WTC11 (cell line): ENCODE data around the gene PLXNB1. TPM values are rescaled to one million over a fixed set of nuclear protein-coding genes. Genes with fewer than 3 reads are reported as not detected.

Source experiments
- ATAC-seq: fragments of 200-7000 bp; cut with Tn5 transposase; 2 replicates; pipeline ENCODE4 v1.10.0; 2021; ENCODE audit warnings: mild to moderate bottlenecking, moderate library complexity
- CTCF ChIA-PET: fragments of 300-600 bp; sonication (Branson Sonifier 250); formaldehyde crosslinking; loops from one replicate; lab custom pipeline; 2021; ENCODE audit warnings: antibody characterized with exemption; lab: Charles Lee
- POLR2A ChIA-PET: fragments of 350-600 bp; sonication (Branson Sonifier 250); formaldehyde crosslinking; loops from one replicate; lab custom pipeline; 2021; ENCODE audit warnings: antibody characterized with exemption; lab: Charles Lee
- DNase-seq: peaks from one replicate; pipeline ENCODE4 v3.0.0; 2021; ENCODE audit warnings: low spot score
- H3K27ac Mint-ChIP-seq: 2 replicates; pipeline ENCODE4 v1.8.0; 2021; ENCODE audit warnings: mixed read lengths
- H3K27me3 Mint-ChIP-seq: 2 replicates; pipeline ENCODE4 v1.8.0; 2021; ENCODE audit warnings: low read depth, mild to moderate bottlenecking, moderate library complexity, mixed read lengths
- H3K36me3 Mint-ChIP-seq: 2 replicates; pipeline ENCODE4 v1.8.0; 2021; ENCODE audit warnings: mixed read lengths
- H3K4me1 Mint-ChIP-seq: 2 replicates; pipeline ENCODE4 v1.8.0; 2022; ENCODE audit warnings: mixed read lengths
- H3K4me3 Mint-ChIP-seq: 2 replicates; pipeline ENCODE4 v1.8.0; 2021; ENCODE audit warnings: mild to moderate bottlenecking, moderate library complexity, mixed read lengths
- H3K9me3 Mint-ChIP-seq: 2 replicates; pipeline ENCODE4 v1.8.0; 2021; ENCODE audit warnings: mixed read lengths
- CREB1 ChIP-seq: sonication (generic); formaldehyde crosslinking; IDR thresholded peaks from 2 replicates; pipeline ENCODE4 v1.8.0; 2023; ENCODE audit warnings: mild to moderate bottlenecking, missing genetic modification reagents
- E2F4 ChIP-seq: sonication (generic); formaldehyde crosslinking; IDR thresholded peaks from 2 replicates; pipeline ENCODE4 v1.8.1; 2022; ENCODE audit warnings: low read depth, mild to moderate bottlenecking, moderate library complexity, missing genetic modification reagents, borderline replicate concordance
- GABPB1 ChIP-seq: sonication (generic); formaldehyde crosslinking; IDR thresholded peaks from 2 replicates; pipeline ENCODE4 v1.8.1; 2023; ENCODE audit warnings: mild to moderate bottlenecking, missing genetic modification reagents
- GTF2I ChIP-seq: fragments of 250-450 bp; sonication (Bioruptor Pico); conservative IDR thresholded peaks from 2 replicates; pipeline ENCODE4 v1.4.0; 2021; ENCODE audit warnings: mild to moderate bottlenecking
- IRF1 ChIP-seq: sonication (generic); formaldehyde crosslinking; IDR thresholded peaks from 2 replicates; pipeline ENCODE4 v1.8.0; 2023; ENCODE audit warnings: missing genetic modification reagents
- MYBL2 ChIP-seq: sonication (generic); formaldehyde crosslinking; IDR thresholded peaks from 2 replicates; pipeline ENCODE4 v1.8.1; 2023; ENCODE audit warnings: mild to moderate bottlenecking, moderate library complexity, missing genetic modification reagents
- NFE2L1 ChIP-seq: sonication (generic); formaldehyde crosslinking; IDR thresholded peaks from 2 replicates; pipeline ENCODE4 v1.8.1; 2023; ENCODE audit warnings: missing genetic modification reagents
- NFYB ChIP-seq: sonication (generic); formaldehyde crosslinking; conservative IDR thresholded peaks from 2 replicates; pipeline ENCODE4 v1.8.0; 2022; ENCODE audit warnings: low read depth, missing genetic modification reagents
- NR3C1 ChIP-seq: sonication (generic); formaldehyde crosslinking; conservative IDR thresholded peaks from 2 replicates; pipeline ENCODE4 v1.8.1; 2023; ENCODE audit warnings: low read depth, mild to moderate bottlenecking, missing genetic modification reagents
- RORB ChIP-seq: fragments of 250-450 bp; sonication (Bioruptor Pico); IDR thresholded peaks from 2 replicates; pipeline ENCODE4 v1.9.0; 2021; ENCODE audit warnings: mild to moderate bottlenecking
- SOX15 ChIP-seq: fragments of 250-450 bp; sonication (Bioruptor Pico); IDR thresholded peaks from 2 replicates; pipeline ENCODE4 v1.9.0; 2021; ENCODE audit warnings: mild to moderate bottlenecking
- TCF7 ChIP-seq: sonication (generic); formaldehyde crosslinking; IDR thresholded peaks from 2 replicates; pipeline ENCODE4 v1.8.0; 2022; ENCODE audit warnings: mild to moderate bottlenecking, low read depth, missing genetic modification reagents, moderate library complexity
- TEAD4 ChIP-seq: sonication (generic); formaldehyde crosslinking; IDR thresholded peaks from 2 replicates; pipeline ENCODE4 v1.8.0; 2022; ENCODE audit warnings: mild to moderate bottlenecking, missing genetic modification reagents
- TP53 ChIP-seq: sonication (generic); formaldehyde crosslinking; IDR thresholded peaks from 2 replicates; pipeline ENCODE4 v1.8.1; 2023; ENCODE audit warnings: mild to moderate bottlenecking, missing genetic modification reagents
- ZBTB43 ChIP-seq: sonication (generic); formaldehyde crosslinking; IDR thresholded peaks from 2 replicates; pipeline ENCODE4 v1.8.1; 2023; ENCODE audit warnings: mild to moderate bottlenecking, missing genetic modification reagents
- ZMAT4 ChIP-seq: fragments of 250-450 bp; sonication (Bioruptor Pico); IDR thresholded peaks from 2 replicates; pipeline ENCODE4 v1.9.0; 2021; ENCODE audit warnings: mild to moderate bottlenecking
- ZNF138 ChIP-seq: sonication (generic); formaldehyde crosslinking; conservative IDR thresholded peaks from 2 replicates; pipeline ENCODE4 v1.8.1; 2022; ENCODE audit warnings: mild to moderate bottlenecking, moderate library complexity, missing genetic modification reagents
- ZNF263 ChIP-seq: sonication (generic); formaldehyde crosslinking; IDR thresholded peaks from 2 replicates; pipeline ENCODE4 v1.8.1; 2022; ENCODE audit warnings: low read depth, mild to moderate bottlenecking, moderate library complexity, missing genetic modification reagents
- ZNF396 ChIP-seq: fragments of 250-450 bp; sonication (Bioruptor Pico); IDR thresholded peaks from 2 replicates; pipeline ENCODE4 v1.8.0; 2021; ENCODE audit warnings: mild to moderate bottlenecking, moderate library complexity, borderline replicate concordance
- ZSCAN18 ChIP-seq: fragments of 250-450 bp; sonication (Bioruptor Pico); IDR thresholded peaks from 2 replicates; pipeline ENCODE4 v2.1.2; 2022; ENCODE audit warnings: mild to moderate bottlenecking, moderate library complexity
- total RNA-seq: library from RNA; stranded (reverse); gene quantifications from 3 replicates; pipeline ENCODE4 v1.2.3, GENCODE V29; 2021
- TF ChIP-seq, protein P1 (sequence below): sonication (generic); formaldehyde crosslinking; IDR thresholded peaks from 2 replicates; pipeline ENCODE4 v1.8.0; 2023; ENCODE audit warnings: mild to moderate bottlenecking, missing genetic modification reagents
- TF ChIP-seq, protein P2 (sequence below): fragments of 250-450 bp; sonication (Bioruptor Pico); IDR thresholded peaks from 2 replicates; pipeline ENCODE4 v1.9.0; 2021; ENCODE audit warnings: mild to moderate bottlenecking, borderline replicate concordance

PLXNB1 gene
- total RNA-seq, 1 experiment from 2014 or later: 143 TPM

DNA sequence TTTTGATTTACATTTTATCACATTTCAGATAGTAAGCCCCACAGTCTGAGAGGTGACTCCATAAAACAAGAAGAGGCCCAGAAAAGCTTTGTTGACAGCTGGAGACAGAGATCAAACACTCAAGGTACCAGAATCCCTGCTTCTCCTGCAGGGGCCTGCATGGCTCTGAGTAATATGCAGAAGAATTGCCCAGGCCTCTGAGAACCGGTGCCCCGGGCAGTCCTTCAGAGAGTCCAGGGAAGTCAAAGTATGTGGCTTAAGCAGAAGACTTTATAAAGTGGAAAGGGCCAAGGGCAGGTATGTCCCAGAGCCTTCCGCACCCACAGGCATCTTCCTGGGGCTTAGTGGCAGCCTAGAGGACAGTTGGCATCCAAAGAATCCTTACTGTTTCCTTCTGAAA is 29.4 kb upstream of the PLXNB1 start (continued):
- TF ChIP-seq IRF1 (CRISPR knock-in tag) (no peak), RORB (CRISPR knock-in tag) (no peak), GTF2I (CRISPR knock-in tag) (no peak), CREB1 (no peak), ZMAT4 (no peak), TEAD4 (CRISPR knock-in tag) (no peak), NR3C1 (no peak)

- Mint-ChIP-seq H3K36me3 (peaks cover 59% of the 10 kb centered on the region), H3K4me3 (no peak overlapping the region), H3K4me1 (no peaks in the 10 kb centered on the region), H3K9me3 (no peaks in the 10 kb centered on the region), H3K27ac (no peak overlapping the region), H3K27me3 (no peaks in the 10 kb centered on the region)
- TF ChIP-seq ZNF138 (CRISPR knock-in tag): no peak
- no peak for TF ChIP-seq MYBL2 (CRISPR knock-in tag)
- no peak for TF ChIP-seq NR3C1
- no peak for TF ChIP-seq ZNF396 (CRISPR knock-in tag)
- no peak for TF ChIP-seq TP53 (CRISPR knock-in tag)
- TF ChIP-seq, protein P1, sequence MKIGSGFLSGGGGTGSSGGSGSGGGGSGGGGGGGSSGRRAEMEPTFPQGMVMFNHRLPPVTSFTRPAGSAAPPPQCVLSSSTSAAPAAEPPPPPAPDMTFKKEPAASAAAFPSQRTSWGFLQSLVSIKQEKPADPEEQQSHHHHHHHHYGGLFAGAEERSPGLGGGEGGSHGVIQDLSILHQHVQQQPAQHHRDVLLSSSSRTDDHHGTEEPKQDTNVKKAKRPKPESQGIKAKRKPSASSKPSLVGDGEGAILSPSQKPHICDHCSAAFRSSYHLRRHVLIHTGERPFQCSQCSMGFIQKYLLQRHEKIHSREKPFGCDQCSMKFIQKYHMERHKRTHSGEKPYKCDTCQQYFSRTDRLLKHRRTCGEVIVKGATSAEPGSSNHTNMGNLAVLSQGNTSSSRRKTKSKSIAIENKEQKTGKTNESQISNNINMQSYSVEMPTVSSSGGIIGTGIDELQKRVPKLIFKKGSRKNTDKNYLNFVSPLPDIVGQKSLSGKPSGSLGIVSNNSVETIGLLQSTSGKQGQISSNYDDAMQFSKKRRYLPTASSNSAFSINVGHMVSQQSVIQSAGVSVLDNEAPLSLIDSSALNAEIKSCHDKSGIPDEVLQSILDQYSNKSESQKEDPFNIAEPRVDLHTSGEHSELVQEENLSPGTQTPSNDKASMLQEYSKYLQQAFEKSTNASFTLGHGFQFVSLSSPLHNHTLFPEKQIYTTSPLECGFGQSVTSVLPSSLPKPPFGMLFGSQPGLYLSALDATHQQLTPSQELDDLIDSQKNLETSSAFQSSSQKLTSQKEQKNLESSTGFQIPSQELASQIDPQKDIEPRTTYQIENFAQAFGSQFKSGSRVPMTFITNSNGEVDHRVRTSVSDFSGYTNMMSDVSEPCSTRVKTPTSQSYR (CRISPR knock-in tag): no peak
- TF ChIP-seq TEAD4 (CRISPR knock-in tag): no peak
- TF ChIP-seq NFE2L1: no peak
- no peak for TF ChIP-seq TCF7 (CRISPR knock-in tag)
- TF ChIP-seq GABPB1 (CRISPR knock-in tag): no peak
- no peak for TF ChIP-seq ZBTB43 (CRISPR knock-in tag)
- TF ChIP-seq ZSCAN18 (CRISPR knock-in tag): no peak
- TF ChIP-seq SOX15 (CRISPR knock-in tag): no peak
- TF ChIP-seq NFYB (CRISPR knock-in tag): no peak
- POLR2A ChIA-PET: interaction anchor here (0.7 kb wide), 1 partner anchor 13 kb away, joined by 5 read pairs; no protein-coding TSS in a partner anchor
- DNase-seq (no peak), ATAC-seq (no peak)
- CTCF ChIA-PET: interaction anchor here (0.7 to 2.1 kb wide), 2 partner anchors 93 to 101 kb away, joined by 3 to 4 read pairs; no protein-coding TSS in a partner anchor
Observed at GRCh38 chr3:48456456-48456855, 26.6 kb upstream of the PLXNB1 start.

DNA sequence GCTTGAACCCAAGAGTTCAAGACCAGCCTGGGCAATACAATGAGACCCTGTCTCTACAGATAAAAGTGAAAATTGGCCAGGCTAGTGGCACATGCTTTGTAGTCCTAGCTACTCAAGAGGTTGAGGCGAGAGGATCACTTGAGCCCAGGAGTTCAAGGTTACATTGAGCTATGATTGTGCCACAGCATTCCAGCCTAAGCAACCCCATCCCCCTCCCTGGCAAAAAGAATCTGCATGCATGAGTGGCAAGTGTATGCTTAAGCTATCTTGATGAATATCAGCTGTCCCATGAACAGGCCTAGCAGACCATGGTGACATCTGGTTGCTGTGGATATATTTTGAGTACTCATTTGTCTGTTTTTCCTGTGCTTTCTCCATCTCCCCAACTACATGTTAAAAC is 21.4 kb upstream of the PLXNB1 start:
- ChIA-PET CTCF (interaction anchor here (2.4 to 5.7 kb wide), 2 partner anchors 15 to 50 kb away, joined by 9 to 33 read pairs; no protein-coding TSS in a partner anchor), POLR2A (no interaction called here)
- peaks cover 38% of the 10 kb centered on the region for H3K36me3 Mint-ChIP-seq
- H3K4me1 Mint-ChIP-seq: peaks cover 15% of the 10 kb centered on the region
- ATAC-seq: no peak
- no peaks in the 10 kb centered on the region for H3K9me3 Mint-ChIP-seq
- no peak overlapping the region for H3K4me3 Mint-ChIP-seq
- no peak overlapping the region for H3K27ac Mint-ChIP-seq
- no peaks in the 10 kb centered on the region for H3K27me3 Mint-ChIP-seq
- no peak for DNase-seq
- TF ChIP-seq, protein P2, sequence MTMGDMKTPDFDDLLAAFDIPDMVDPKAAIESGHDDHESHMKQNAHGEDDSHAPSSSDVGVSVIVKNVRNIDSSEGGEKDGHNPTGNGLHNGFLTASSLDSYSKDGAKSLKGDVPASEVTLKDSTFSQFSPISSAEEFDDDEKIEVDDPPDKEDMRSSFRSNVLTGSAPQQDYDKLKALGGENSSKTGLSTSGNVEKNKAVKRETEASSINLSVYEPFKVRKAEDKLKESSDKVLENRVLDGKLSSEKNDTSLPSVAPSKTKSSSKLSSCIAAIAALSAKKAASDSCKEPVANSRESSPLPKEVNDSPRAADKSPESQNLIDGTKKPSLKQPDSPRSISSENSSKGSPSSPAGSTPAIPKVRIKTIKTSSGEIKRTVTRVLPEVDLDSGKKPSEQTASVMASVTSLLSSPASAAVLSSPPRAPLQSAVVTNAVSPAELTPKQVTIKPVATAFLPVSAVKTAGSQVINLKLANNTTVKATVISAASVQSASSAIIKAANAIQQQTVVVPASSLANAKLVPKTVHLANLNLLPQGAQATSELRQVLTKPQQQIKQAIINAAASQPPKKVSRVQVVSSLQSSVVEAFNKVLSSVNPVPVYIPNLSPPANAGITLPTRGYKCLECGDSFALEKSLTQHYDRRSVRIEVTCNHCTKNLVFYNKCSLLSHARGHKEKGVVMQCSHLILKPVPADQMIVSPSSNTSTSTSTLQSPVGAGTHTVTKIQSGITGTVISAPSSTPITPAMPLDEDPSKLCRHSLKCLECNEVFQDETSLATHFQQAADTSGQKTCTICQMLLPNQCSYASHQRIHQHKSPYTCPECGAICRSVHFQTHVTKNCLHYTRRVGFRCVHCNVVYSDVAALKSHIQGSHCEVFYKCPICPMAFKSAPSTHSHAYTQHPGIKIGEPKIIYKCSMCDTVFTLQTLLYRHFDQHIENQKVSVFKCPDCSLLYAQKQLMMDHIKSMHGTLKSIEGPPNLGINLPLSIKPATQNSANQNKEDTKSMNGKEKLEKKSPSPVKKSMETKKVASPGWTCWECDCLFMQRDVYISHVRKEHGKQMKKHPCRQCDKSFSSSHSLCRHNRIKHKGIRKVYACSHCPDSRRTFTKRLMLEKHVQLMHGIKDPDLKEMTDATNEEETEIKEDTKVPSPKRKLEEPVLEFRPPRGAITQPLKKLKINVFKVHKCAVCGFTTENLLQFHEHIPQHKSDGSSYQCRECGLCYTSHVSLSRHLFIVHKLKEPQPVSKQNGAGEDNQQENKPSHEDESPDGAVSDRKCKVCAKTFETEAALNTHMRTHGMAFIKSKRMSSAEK: no peak
- TF ChIP-seq ZNF263 (CRISPR knock-in tag) (no peak), E2F4 (CRISPR knock-in tag) (no peak)
